NCI-H748 treated with DMSO at 0.1 percent for 48 hours (cell line): ENCODE results near the gene ATAD5.
"Not testable (repeated sequence)": the region's sequence is repeated elsewhere in the genome, so short reads cannot be mapped to it uniquely, and the experiment has no call there.

ENCODE experiments used
- DNase-seq: peaks from one replicate; lab custom pipeline; 2025; lab: John Stamatoyannopoulos, UW

Gene ATAD5, protein sequence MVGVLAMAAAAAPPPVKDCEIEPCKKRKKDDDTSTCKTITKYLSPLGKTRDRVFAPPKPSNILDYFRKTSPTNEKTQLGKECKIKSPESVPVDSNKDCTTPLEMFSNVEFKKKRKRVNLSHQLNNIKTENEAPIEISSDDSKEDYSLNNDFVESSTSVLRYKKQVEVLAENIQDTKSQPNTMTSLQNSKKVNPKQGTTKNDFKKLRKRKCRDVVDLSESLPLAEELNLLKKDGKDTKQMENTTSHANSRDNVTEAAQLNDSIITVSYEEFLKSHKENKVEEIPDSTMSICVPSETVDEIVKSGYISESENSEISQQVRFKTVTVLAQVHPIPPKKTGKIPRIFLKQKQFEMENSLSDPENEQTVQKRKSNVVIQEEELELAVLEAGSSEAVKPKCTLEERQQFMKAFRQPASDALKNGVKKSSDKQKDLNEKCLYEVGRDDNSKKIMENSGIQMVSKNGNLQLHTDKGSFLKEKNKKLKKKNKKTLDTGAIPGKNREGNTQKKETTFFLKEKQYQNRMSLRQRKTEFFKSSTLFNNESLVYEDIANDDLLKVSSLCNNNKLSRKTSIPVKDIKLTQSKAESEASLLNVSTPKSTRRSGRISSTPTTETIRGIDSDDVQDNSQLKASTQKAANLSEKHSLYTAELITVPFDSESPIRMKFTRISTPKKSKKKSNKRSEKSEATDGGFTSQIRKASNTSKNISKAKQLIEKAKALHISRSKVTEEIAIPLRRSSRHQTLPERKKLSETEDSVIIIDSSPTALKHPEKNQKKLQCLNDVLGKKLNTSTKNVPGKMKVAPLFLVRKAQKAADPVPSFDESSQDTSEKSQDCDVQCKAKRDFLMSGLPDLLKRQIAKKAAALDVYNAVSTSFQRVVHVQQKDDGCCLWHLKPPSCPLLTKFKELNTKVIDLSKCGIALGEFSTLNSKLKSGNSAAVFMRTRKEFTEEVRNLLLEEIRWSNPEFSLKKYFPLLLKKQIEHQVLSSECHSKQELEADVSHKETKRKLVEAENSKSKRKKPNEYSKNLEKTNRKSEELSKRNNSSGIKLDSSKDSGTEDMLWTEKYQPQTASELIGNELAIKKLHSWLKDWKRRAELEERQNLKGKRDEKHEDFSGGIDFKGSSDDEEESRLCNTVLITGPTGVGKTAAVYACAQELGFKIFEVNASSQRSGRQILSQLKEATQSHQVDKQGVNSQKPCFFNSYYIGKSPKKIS (N-terminal part only)

DNA sequence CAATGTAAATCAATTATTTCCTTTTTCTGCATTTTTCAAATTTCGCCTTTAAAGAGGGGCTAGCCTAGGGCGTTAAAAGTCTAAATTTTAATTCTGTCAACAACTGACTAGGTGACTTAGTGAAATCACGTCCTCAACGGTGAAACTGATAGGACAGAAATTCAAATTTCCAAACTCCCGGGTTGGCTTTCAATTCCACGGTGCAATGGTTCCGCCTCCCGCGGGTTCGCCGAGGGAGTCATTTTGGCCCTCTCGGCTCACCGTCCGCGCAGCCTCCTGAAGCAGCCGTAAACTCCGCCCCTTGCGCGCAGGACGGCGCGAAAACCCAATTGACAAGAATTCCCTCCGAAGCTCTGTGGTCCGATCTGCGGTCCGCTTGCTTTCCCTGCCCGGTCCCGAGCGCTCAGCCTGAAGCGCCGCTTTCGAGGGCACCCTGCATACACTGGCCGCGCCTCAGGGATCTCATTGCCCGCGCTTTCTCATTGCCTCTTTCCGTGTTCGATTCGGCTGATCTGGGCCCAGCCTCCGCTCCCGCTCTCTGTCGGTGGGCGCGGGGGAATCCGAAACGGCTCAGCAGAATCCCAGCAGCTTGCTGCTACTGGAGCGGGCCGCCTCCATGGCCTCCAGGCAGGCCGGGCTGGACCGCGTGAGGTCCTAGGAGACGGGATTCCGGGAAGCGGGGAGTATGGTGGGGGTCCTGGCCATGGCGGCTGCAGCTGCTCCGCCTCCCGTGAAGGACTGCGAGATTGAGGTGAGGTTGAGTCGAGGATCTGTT lies at the start of gene ATAD5:
TSS of gene ATAD5 (plus strand) at position 304 of the 775 bp plus-strand sequence. CDS start at position 686, 382 bp downstream.
- DNase-seq: peak; percentile 81

DNA sequence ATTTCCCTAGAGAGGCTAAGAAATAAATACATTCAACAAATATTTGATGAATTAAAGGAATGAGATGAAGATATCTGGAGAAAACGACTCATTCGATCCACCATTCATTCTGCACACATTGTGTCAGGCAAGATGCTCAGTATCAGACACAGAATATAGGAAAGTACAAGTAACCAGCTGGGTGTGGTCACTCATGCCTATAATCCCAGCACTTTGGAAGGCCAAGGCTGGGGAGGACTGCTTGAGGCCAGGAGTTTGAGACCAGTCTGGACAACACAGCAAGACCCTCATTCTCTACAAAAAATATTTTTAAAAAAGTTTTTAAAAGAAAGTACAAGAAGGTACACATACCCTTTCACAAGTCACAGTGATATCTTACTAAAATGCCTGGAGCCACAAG lies 49.6 kb upstream of the ATAD5 start:
- DNase-seq: no peak

DNA sequence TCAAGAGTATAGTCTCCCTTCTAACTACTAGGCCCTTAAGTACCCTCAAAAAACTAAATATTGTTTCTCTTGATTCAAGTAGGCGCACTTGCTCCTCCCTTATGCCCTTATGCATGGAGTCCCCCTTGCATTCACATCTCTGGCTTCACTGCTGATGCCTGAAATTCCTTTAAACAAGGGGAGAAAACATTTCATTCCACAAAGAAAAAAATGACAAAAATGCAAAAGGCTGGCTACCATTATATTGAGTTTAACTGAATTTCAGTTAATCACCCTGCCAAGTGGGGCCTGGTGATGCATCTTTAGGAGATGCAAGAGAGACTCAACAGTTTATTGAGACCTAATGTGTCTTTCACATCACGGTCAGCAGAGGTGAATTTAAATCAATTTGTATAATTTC lies 42.8 kb upstream of the ATAD5 start:
- no peak for DNase-seq

DNA sequence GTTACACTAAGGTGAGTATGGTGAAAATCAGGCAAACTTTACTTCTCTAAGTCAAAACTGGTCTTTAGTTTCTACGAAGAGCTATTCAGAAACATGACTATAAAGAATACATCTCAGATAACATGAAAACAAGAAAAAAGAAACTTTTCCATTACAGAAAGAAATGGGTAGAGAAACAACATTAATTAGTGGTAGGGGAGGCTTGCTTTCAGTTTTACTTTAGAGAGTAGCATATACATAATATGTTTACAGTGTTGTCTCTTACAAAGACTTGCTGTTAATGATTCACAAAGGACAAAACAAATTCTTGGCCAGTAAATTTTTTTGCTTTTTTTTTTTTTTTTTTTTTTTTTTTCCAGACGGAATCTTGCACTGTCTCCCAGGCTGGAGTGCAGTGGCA lies 41.5 kb upstream of the ATAD5 start:
- DNase-seq: no peak

DNA sequence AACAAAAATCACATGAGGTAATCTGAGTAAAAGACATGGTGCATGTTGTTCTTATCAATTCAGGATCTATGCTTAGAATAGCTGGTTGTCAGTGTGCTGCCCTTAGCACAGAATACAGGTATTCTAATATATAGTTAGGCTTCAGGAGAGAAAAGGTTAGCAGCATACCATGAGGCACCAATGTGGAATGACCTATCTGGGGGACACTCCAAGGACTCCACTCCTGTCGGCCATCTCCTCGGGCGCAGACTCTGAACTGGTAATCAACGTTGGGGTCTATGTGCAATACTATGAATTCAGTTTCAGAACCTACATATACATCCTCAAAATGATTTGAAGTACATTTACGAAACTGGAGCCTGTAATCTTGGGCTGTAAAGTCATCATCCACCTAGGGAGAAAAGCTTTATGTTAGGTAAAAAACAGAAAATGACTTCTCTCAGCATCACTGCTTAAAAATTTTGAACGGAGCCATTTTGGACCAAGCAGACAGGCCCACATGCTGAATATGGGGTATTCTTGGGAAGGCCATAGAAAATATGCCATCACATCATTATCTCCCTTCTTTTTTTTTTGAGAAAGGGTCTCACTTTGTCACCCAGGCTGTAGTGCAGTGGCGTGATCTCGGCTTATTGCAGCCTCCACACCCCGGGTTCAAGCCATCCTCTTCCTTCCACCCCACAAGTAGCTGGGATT lies 38.3 kb upstream of the ATAD5 start:
- no peak for DNase-seq

DNA sequence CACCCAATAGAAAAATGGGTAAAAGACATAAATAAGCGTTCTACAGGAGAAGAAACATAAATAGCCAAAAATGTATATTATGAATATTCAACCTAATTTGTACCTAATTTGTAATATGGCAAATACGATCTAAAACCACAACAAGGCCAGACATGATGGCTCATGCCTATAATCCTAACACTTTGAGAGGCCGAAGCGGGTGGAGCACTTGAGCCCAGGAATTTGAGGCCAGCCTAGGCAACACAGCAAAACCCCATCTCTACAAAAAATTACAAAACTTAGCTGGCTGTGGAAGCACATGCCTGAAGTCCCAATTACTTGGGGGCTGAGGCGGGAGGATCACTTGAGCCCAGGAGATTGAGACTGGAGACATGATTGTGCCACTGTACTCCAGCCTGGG lies 37.4 kb upstream of the ATAD5 start:
- DNase-seq: no peak

DNA sequence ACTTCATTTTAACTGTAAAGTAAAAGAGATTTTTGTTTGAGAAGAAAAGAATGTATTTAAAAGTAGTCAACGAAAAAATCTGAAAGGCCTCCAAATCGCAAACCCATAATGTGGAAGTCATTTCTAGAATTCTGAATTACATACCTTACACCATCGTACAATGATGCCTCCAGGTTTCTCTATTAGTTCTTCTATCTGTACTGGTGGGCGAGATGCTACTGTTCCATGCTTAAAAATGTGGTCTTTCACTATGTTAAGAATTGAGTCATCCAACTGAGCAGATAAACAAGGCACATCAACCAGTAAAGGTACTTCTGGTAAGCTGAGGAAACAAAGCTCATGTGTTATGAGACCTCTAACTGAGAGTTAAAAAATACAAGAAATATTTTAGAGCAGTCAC lies 35.8 kb upstream of the ATAD5 start:
- no peak for DNase-seq

DNA sequence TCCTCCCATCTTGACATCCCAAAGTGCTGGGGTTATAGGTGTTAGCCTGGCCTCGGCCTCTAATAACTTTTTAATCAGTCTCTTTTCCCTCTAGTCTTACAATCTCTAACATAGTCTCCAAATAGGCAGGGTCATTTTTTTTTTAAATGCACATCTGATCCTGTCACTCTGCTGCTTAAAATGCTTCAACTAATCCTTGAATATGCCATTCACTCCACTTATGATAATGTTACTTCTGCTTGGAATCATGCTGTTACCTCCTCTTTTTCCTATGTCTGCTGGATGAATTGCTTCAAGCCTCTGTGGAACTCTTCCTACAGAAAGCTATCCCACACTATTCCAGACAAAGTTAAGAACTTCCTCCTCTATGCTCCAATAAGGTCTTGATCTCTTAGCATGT lies 30.1 kb upstream of the ATAD5 start:
- DNase-seq: no peak

DNA sequence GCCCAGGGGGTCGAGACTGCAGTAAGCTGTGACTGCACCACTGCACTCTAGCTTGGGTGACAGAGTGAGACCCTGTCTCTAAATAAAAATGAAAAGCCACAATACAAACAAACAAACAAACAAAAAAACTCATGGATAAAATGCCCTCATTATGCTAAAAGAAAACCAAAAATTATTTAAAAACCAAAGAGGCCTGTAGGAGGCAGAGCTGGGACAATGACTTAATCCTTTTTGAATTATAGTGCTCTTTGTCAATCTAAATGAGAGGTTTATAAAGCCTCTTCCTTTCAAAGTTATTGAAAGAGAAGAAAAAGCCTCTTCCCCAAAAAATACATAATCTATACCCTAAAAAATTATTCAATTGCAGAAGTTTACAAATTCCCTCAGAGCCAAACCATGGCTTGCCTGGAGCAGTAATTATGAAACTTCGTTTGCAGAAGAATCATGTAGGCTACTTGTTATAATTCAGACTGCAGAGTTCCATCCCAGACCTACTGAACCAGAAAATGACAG lies 25.8 kb upstream of the ATAD5 start:
- DNase-seq: no peak

DNA sequence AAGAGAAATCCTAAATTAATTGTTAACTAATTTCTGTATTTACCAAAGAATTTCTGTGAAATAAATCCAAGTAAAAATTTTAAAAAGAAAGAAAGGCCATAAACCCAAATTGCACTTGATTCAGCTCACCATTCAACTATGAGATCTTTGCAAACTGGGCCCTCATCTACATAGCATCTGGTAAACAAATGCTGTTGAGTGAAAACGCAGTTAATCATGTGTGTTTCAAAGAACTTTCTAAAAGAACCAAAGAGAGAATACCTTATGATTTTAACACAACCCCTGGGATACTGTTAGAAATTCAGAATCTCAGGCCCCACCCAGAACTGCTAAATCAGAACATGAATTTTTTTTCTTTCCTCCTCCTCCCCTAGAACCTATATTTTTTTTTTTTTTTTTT lies 23.9 kb upstream of the ATAD5 start:
- DNase-seq: no peak

DNA sequence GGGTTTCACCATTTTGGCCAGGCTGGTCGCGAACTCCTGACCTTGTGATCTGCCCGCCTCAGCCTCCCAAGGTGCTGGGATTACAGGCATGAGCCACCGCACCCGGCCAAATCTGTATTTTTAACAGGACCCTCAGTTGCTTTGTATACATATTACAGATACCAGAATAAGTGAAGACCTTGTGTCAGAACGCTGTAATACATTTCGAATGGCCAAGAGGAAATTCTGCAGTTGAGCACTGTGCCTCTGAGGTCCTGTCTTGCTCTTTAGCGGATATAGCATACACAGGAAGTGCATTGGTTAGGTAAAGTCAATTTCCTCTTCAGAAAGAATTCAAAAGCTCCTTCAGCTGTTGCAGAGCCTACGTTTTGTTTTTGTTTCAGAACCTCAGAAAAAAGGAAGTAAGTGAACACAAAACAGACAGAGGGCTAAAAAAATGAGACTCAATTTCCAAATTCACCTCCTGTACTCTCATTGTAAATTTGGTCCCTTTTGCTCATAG lies 22.9 kb upstream of the ATAD5 start:
- DNase-seq: no peak

DNA sequence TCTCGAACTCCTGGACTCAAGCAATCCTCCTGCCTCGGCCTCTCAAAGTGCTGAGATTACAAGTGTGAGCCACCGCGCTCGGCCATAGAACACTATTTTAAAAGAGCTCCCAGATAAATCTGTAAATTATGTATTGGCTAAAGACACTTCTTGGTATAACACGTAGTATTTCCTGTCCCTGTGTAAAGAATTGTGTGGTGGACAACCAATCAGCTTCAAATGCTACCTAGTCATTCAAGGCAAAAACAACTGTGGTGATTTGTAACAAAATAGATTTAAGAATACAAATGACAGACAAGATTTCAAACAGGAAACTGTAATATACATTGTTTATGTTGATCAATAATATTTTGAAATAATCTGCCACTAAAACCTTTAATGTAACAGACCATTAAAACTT lies 21.9 kb upstream of the ATAD5 start:
- DNase-seq: no peak

DNA sequence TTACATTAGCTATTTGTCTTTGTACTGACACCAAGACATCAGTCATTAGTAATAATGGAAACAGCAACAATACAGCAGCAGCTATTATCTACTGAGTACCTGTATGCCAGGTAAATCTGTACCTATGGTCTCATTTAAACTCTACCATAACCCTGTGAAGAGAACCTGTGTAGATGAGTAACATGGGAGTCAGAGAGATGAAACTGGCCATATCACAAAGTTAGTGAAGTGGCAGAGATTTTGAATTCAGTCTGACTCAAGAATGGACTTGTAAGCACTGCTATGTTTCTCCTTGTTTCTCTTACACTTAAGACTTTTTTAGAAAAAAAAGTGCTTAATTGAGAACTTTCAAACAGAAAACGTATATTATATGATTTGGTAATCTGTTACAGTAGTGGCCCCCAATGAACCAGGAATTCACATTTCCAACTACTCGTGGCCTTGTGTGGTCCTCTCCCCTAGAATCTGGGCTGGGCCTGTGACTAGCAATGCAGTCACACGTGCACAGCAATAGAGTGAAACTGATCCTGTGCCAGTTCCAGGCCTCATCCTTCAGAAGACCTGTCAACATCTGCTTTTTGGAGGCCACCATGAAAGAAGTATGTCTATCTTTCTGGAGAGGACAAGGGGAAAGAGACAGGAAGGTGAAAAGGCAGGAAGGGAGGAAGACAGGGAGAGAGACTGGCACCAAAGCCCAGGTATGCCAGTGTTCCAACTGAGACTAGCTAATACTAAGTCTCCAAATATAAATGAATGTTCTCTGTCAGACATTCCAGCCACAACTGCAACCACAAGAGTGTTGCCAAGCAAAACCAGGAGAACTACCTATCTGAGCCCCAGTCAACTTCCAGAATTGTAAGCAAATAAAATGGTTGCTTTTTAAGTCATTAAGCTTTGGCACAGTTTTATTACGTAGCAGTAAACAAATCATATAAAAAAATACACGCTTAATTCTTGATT lies 19.3 kb upstream of the ATAD5 start:
- no peak for DNase-seq

DNA sequence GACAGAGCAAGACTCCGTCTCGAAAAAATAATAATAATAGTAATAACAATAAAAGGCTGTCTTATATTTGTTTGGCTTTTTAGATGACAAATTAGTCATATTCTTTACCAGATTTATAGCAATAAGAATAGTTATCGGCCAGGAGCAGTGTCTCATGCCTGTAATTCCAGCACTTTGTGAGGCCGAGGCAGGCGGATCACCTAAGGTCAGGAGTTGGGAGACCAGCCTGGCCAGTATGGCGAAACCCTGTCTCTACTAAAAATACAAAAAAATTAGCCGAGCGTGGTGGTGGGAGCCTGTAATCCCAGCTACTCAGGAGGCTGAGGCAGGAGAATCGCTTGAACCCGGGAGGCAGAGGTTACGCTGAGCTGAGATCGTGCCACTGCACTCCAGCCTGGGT lies 17.5 kb upstream of the ATAD5 start:
- not testable (repeated sequence) for DNase-seq

DNA sequence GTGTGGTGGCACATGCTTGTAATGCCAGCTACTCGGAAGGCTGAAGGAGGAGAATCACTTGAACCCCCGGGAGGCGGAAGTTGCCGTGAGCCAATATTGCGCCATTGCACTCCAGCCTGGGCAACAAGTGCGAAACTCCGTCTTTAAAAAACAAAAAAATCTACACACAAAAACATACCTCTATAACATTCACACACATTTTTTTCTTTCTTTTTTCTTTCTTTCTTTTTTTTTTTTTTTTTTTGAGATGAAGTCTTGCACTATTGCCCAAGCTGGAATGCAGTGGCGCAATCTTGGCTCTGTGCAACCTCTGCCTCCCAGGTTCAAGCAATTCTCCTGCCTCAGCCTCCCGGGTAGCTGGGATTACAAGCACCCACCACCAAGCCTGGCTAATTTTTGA lies 16.9 kb upstream of the ATAD5 start:
- not testable (repeated sequence) for DNase-seq

DNA sequence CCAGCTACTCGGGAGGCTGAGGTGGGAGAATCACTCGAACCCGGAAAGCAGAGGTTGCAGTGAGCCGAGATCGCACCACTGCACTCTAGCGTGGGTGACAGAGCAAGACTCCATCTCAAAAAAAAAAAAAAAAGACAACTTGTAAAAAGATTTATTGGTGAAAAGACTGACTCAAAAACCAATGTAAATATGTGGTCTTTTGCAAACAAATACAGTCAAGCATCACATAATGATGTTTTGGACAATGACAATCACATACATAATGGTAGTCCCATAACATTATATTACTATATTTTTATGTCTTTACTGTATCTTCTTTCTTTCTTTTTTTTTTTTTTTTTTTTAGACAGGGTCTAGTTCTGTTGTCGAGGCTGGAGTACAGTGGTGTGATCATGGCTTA lies 15.6 kb upstream of the ATAD5 start:
- DNase-seq: no peak

DNA sequence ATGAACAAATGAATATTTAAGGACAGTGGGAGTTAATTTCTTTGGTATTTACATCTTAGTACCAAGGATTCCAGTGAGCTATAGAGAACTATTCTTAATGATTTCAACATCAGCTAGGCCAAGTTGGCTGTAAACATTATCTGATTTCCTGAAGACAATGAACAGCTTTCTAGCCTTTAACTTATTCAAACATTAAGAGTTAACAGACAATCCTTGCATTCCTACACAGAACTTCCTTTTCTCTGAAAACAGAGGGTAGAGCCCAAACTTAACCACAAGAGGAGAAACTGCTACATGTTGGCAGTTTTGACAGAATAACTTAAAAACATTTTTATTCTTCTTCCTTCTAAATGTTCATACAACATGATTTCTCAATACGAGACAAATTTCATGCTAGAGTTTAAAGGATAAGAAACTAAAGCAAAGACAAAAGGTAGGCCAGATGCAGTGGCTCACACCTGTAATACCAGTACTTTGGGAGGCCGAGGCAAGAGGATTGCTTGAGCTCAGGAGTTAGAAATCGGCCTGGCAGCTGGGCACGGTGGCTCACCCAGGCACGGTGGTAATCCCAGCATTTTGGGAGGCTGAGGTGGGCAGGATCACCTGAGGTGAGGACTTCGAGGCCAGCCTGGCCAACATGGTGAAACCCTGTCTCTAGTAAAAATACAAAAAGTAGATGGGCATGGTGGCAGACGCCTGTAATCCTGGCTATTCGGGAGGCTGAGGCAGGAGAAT lies 11.6 kb upstream of the ATAD5 start:
- DNase-seq: no peak

DNA sequence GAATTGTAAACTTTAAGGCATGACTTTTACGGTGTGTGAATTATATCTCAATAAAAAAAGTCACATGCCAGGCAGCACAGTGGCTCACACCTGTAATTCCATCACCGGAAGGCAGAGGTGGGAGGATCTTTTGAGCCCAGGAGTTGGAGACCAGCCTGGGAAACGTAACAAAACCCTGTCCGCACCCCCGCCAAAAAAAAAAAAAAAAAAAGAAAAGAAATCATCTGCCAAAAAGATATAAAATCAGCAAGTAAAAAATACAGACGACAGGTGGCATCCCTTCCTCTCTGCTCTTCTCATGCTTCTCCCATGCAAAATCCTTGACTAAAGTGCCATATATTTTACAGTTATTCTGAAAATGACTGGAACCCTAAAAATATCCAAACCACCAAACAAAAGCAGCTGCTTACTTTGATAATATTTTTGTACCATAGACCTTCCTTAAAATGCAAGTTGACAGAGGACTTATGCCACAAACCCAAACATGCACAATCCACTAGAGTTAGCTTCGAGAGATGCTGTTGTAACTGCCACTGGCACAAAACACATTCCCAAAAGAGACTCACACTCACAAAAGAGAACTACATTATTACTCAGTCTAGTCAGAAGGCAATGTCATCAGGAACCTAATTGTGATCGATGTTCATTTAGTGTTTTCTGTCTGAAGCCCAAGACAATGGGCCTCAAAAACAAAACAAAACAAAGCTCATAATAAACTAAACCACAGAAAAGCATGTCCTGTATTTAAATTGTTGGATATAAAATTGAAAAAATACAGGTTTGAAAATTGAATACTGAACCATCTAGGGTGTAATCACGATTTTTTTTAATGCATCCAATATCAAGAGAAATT lies 9.7 kb upstream of the ATAD5 start:
- no peak for DNase-seq
